Parathyroid adenoma (tissue), 2 donors: ENCODE results near the gene KRTAP4-5.
"Not testable (repeated sequence)": the region's sequence is repeated elsewhere in the genome, so short reads cannot be mapped to it uniquely, and the experiment has no call there.

Experiments
- H2AFZ ChIP-seq: fragments of 300-600 bp; sonication (generic); one replicate; pipeline ENCODE4 v1.7.0; 2017; ENCODE audit warnings: antibody characterized with exemption, mild to moderate bottlenecking
- H3K27ac ChIP-seq: fragments of 300-600 bp; sonication (generic); one replicate; pipeline ENCODE4 v1.7.0; 2017
- H3K27me3 ChIP-seq: fragments of 300-600 bp; sonication (generic); one replicate; pipeline ENCODE4 v1.7.0; 2017; ENCODE audit warnings: low read length; ENCODE audit not compliant: control insufficient read depth, insufficient read depth
- H3K36me3 ChIP-seq: fragments of 300-600 bp; sonication (generic); one replicate; pipeline ENCODE4 v1.7.0; 2017; ENCODE audit warnings: low read length; ENCODE audit not compliant: control insufficient read depth, insufficient read depth
- H3K4me1 ChIP-seq: fragments of 300-600 bp; sonication (generic); one replicate; pipeline ENCODE4 v1.7.0; 2017; ENCODE audit warnings: control low read depth
- H3K4me2 ChIP-seq: fragments of 300-600 bp; sonication (generic); one replicate; pipeline ENCODE4 v1.7.0; 2017; ENCODE audit warnings: low read length
- H3K4me3 ChIP-seq: fragments of 300-600 bp; sonication (generic); one replicate; pipeline ENCODE4 v1.7.0; 2017; ENCODE audit warnings: low read depth, low read length
- H3K79me2 ChIP-seq: fragments of 300-600 bp; sonication (generic); one replicate; pipeline ENCODE4 v1.7.0; 2017; ENCODE audit warnings: control low read depth
- H3K9ac ChIP-seq: fragments of 300-600 bp; sonication (generic); one replicate; pipeline ENCODE4 v1.7.0; 2017; ENCODE audit warnings: mild to moderate bottlenecking
- H3K9me3 ChIP-seq: fragments of 300-600 bp; sonication (generic); one replicate; pipeline ENCODE4 v1.7.0; 2017; ENCODE audit warnings: low read length; ENCODE audit not compliant: control insufficient read depth
- CTCF ChIP-seq: fragments of 300-600 bp; sonication (generic); IDR thresholded peaks from one replicate; pipeline ENCODE4 v1.7.0; 2017; ENCODE audit warnings: antibody characterized with exemption, mild to moderate bottlenecking
- donor health status: primary hyperparathyroidism.

KRTAP4-5 gene

DNA sequence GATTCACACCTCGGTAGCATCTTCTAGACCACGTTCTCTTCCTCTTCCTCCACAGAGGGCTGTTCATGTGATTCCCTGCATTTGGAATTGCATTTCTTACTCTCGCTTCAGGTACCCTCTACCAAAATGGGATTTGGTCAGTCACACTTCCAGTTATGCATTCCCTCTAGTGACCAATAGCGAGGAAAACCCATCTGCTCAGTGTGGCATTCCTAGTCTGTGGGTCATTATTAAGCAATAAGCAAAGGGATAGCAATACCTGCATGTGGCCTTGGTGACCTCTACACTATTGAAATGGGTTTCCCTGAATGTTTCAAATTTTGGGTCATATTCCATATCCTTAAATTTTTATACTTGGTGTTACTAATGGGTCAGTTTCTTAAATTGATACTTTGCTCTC lies 401 bp upstream of the KRTAP4-5 start:
- Histone ChIP-seq H2AFZ (no peak overlapping the region), H3K9ac (no peak overlapping the region), H3K27me3 (no peaks in the 10 kb centered on the region), H3K4me1 (no peaks in the 10 kb centered on the region), H3K4me2 (no peak overlapping the region), H3K9me3 (no peaks in the 10 kb centered on the region), H3K79me2 (no peaks in the 10 kb centered on the region), H3K4me3 (no peak overlapping the region), H3K27ac (no peak overlapping the region), H3K36me3 (no peaks in the 10 kb centered on the region)
- no peak for TF ChIP-seq CTCF

GRCh38 chr17:41148971-41149651 lies 514 bp downstream of the KRTAP4-5 start:
- not testable (repeated sequence) for H3K9ac ChIP-seq, H3K4me1 ChIP-seq, H3K27me3 ChIP-seq, H3K9me3 ChIP-seq, H2AFZ ChIP-seq, H3K27ac ChIP-seq, H3K36me3 ChIP-seq, H3K4me3 ChIP-seq, H3K79me2 ChIP-seq, H3K4me2 ChIP-seq

DNA sequence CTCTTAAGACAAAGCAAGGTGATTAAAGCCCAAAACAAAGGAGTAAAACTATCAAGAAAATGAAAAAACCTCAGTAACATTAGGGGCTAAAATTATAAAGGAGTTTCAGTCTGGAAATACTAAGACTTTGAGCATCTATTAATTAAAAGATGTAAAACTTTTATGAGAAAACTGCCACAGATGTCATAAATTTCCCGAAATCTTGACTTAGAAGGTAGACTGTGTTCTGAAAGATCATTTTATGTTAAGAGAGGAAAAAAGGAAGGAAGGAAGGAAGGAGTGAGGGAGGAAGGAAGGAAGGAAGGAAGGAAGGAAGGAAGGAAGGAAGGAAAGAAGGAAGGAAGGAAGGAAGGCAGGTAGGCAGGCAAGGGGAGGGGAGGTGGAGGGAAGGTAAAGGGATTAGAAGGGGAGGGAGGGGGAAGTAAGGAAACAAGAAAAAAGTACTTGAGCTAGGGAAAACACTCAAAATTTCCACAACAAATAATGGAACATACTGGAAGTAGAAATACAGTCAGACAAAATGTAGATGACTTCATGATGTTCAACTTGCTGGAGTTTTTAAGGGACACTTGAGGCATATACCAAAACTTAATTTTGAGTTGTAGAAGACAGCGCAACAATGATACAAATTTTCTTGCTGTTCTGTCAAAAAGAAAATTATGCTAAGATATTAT lies 2.0 kb downstream of the KRTAP4-5 start:
- no peak for TF ChIP-seq CTCF
- no peaks in the 10 kb centered on the region for H3K9me3 ChIP-seq
- H2AFZ ChIP-seq = no peak overlapping the region
- H3K4me2 ChIP-seq = no peak overlapping the region
- no peaks in the 10 kb centered on the region for H3K27me3 ChIP-seq
- no peaks in the 10 kb centered on the region for H3K36me3 ChIP-seq
- H3K4me1 ChIP-seq = no peaks in the 10 kb centered on the region
- H3K79me2 ChIP-seq = no peaks in the 10 kb centered on the region
- H3K27ac ChIP-seq = no peak overlapping the region
- no peak overlapping the region for H3K9ac ChIP-seq
- H3K4me3 ChIP-seq = no peak overlapping the region

GRCh38 chr17:41145261-41145660 lies 4.4 kb downstream of the KRTAP4-5 start:
- no peaks in the 10 kb centered on the region for H3K36me3 ChIP-seq
- no peak overlapping the region for H2AFZ ChIP-seq
- H3K4me2 ChIP-seq = no peak overlapping the region

DNA sequence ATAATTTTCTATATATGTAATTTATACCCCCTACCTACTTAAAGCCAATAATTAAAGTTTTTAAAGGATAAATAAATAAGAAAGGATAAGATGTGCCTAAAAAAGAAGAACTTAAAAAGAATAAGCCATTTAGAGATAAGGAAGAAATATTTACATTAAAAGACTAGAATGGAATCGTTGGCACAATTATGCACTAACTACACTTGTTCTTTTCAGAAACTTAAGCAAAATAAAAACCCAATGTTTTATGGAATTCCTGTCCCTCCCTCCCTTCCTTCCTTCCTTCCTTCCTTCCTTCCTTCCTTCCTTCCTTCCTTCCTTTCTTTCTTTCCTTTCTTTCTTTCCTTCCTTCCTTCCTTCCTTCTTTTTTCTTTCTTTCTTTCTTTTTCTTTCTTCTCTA lies 4.8 kb downstream of the KRTAP4-5 start:
- Histone ChIP-seq H3K9ac (no peak overlapping the region), H3K4me1 (no peaks in the 10 kb centered on the region), H2AFZ (no peak overlapping the region), H3K4me2 (no peak overlapping the region), H3K4me3 (no peak overlapping the region), H3K9me3 (no peaks in the 10 kb centered on the region), H3K79me2 (no peaks in the 10 kb centered on the region), H3K27ac (no peak overlapping the region), H3K27me3 (no peaks in the 10 kb centered on the region), H3K36me3 (no peaks in the 10 kb centered on the region)
- TF ChIP-seq CTCF = no peak

More at GRCh38 chr17:41145261-41145660, 4.4 kb downstream of the KRTAP4-5 start:
- Histone ChIP-seq H3K27ac (no peak overlapping the region), H3K27me3 (no peaks in the 10 kb centered on the region), H3K9me3 (no peaks in the 10 kb centered on the region), H3K4me3 (no peak overlapping the region), H3K79me2 (no peaks in the 10 kb centered on the region), H3K4me1 (no peaks in the 10 kb centered on the region), H3K9ac (no peak overlapping the region)
- no peak for TF ChIP-seq CTCF
